Measurements from ENCODE around the gene ALDH16A1. TPM values are rescaled to one million over a fixed set of nuclear protein-coding genes. Genes with fewer than 3 reads are reported as not detected.

ALDH16A1 gene
- total RNA-seq, 1 donor from 2014 or later: 51.9 TPM

- H3K4me1 Mint-ChIP-seq: peaks cover 8% of the 10 kb centered on the region
- no peak overlapping the region for H3K27ac Mint-ChIP-seq (ENCODE audit: unreplicated experiment)
- no peak overlapping the region for H3K4me3 Mint-ChIP-seq
- DNase-seq (ENCODE audit: low read depth, low spot score): no peak
- no peaks in the 10 kb centered on the region for H3K36me3 Mint-ChIP-seq (ENCODE audit: low read depth)
- H3K9me3 Mint-ChIP-seq: no peaks in the 10 kb centered on the region
- no peak for TF ChIP-seq CTCF (conservative IDR thresholded peaks at IDR 0.05)
- peaks cover 8% of the 10 kb centered on the region for H3K27me3 Mint-ChIP-seq (ENCODE audit: low read depth)
Observed at GRCh38 chr19:49409441-49410029, 43.5 kb upstream of the ALDH16A1 start.

GRCh38 chr19:49411681-49412326 is 41.2 kb upstream of the ALDH16A1 start:
- Mint-ChIP-seq H3K9me3 (no peaks in the 10 kb centered on the region), H3K4me3 (no peak overlapping the region), H3K27ac (ENCODE audit: unreplicated experiment) (no peak overlapping the region), H3K4me1 (peaks cover 8% of the 10 kb centered on the region), H3K27me3 (ENCODE audit: low read depth) (peaks cover 20% of the 10 kb centered on the region), H3K36me3 (ENCODE audit: low read depth) (no peaks in the 10 kb centered on the region)
- no peak for DNase-seq (ENCODE audit: low read depth, low spot score)
- TF ChIP-seq CTCF (conservative IDR thresholded peaks at IDR 0.05): no peak

GRCh38 chr19:49413348-49413747 is 39.7 kb upstream of the ALDH16A1 start:
- Mint-ChIP-seq H3K27ac (ENCODE audit: unreplicated experiment) (no peak overlapping the region), H3K4me1 (peaks cover 8% of the 10 kb centered on the region), H3K9me3 (no peaks in the 10 kb centered on the region), H3K36me3 (ENCODE audit: low read depth) (no peaks in the 10 kb centered on the region), H3K4me3 (no peak overlapping the region), H3K27me3 (ENCODE audit: low read depth) (peaks cover 34% of the 10 kb centered on the region)
- TF ChIP-seq CTCF (conservative IDR thresholded peaks at IDR 0.05): no peak
- no peak for DNase-seq (ENCODE audit: low read depth, low spot score)

GRCh38 chr19:49414256-49414655 is 38.8 kb upstream of the ALDH16A1 start:
- Mint-ChIP-seq H3K9me3 (no peaks in the 10 kb centered on the region), H3K36me3 (ENCODE audit: low read depth) (no peaks in the 10 kb centered on the region), H3K4me3 (no peak overlapping the region), H3K4me1 (peaks cover 8% of the 10 kb centered on the region), H3K27ac (ENCODE audit: unreplicated experiment) (no peak overlapping the region), H3K27me3 (ENCODE audit: low read depth) (peaks cover 43% of the 10 kb centered on the region)
- DNase-seq (ENCODE audit: low read depth, low spot score): no peak
- TF ChIP-seq CTCF (conservative IDR thresholded peaks at IDR 0.05): no peak

- Mint-ChIP-seq H3K4me1 (peaks cover 8% of the 10 kb centered on the region), H3K4me3 (no peak overlapping the region), H3K27ac (ENCODE audit: unreplicated experiment) (no peak overlapping the region), H3K27me3 (ENCODE audit: low read depth) (peaks cover 53% of the 10 kb centered on the region), H3K9me3 (no peaks in the 10 kb centered on the region), H3K36me3 (ENCODE audit: low read depth) (no peaks in the 10 kb centered on the region)
- no peak for DNase-seq (ENCODE audit: low read depth, low spot score)
- TF ChIP-seq CTCF (conservative IDR thresholded peaks at IDR 0.05): no peak
Observed at GRCh38 chr19:49415102-49415809, 37.8 kb upstream of the ALDH16A1 start.

Data from neural crest cell (in vitro differentiated cells).